H1 (cell line): Measurements from ENCODE around the gene C14orf119. TPM values are rescaled to one million over a fixed set of nuclear protein-coding genes. Genes with fewer than 3 reads are reported as not detected.

Experiments
- CHD7 ChIP-seq: fragments of 300-600 bp; sonication (generic); IDR thresholded peaks from 2 replicates; pipeline ENCODE4 v1.7.1; 2012; ENCODE audit warnings: low read length, moderate library complexity, mild to moderate bottlenecking, inconsistent platforms; ENCODE audit not compliant: insufficient replicate concordance
- CREB1 ChIP-seq: IDR thresholded peaks from 2 replicates; pipeline ENCODE4 v1.6.1; 2012; ENCODE audit warnings: inconsistent platforms
- HDAC2 ChIP-seq, 2 experiments: fragments of 300-600 bp in 1 of 2; sonication (generic) in 1 of 2; IDR thresholded peaks; 2 replicates each; pipeline ENCODE4 v1.6.1; 2011 to 2012; ENCODE audit warnings: low read depth in 2 of 2, low read length in 2 of 2, mild to moderate bottlenecking in 2 of 2, moderate library complexity in 2 of 2, borderline replicate concordance in 1 of 2, inconsistent platforms in 1 of 2
- JUND ChIP-seq: IDR thresholded peaks from 2 replicates; pipeline ENCODE4 v1.6.1; 2011; ENCODE audit warnings: mild to moderate bottlenecking, improper control_type of control experiment, low read length
- RXRA ChIP-seq: IDR thresholded peaks from 2 replicates; pipeline ENCODE4 v1.6.1; 2011; ENCODE audit warnings: low read depth, mild to moderate bottlenecking, low read length, moderate library complexity; ENCODE audit not compliant: insufficient read depth
- SIX5 ChIP-seq: IDR thresholded peaks from 2 replicates; pipeline ENCODE4 v1.6.1; 2011; ENCODE audit warnings: mild to moderate bottlenecking, low read depth, low read length
- SP4 ChIP-seq: IDR thresholded peaks from 2 replicates; pipeline ENCODE4 v1.6.1; 2012; ENCODE audit warnings: low read length, inconsistent platforms
- TCF12 ChIP-seq: IDR thresholded peaks from 2 replicates; pipeline ENCODE4 v1.6.1; 2011; ENCODE audit warnings: low read depth, mild to moderate bottlenecking, low read length
- ZNF274 ChIP-seq: IDR thresholded peaks from 2 replicates; pipeline ENCODE4 v1.7.0; 2012; ENCODE audit warnings: low read length, borderline replicate concordance; ENCODE audit errors: extremely low read depth
- polyA plus RNA-seq, 7 experiments: library from polyadenylated mRNA; depleted of rRNA in 3 of 7; stranded (reverse) in 5 of 7; unstranded in 2 of 7; fragments of >200 nt in 5 of 7; fragments of 200-250 nt in 2 of 7; gene quantifications; 1 replicate in 5 of 7; 2 replicates in 1 of 7; 4 replicates in 1 of 7; pipeline versions ENCODE4 v1.2.1 to v1.2.3, GENCODE V29; 2011 to 2013; ENCODE audit warnings: missing spikeins in 2 of 7, mixed read lengths in 2 of 7
- total RNA-seq: library from RNA; stranded (reverse); fragmentation: NEBNext Ultra II Directional; extraction: Animal tissue kit (Norgen Biotek cat#: 25700); gene quantifications from 2 replicates; pipeline ENCODE4 v1.2.1, GENCODE V29; 2021
- TF ChIP-seq, protein P1 (sequence below): IDR thresholded peaks from 2 replicates; pipeline ENCODE4 v1.6.1; 2012; ENCODE audit warnings: low read length, inconsistent platforms

The C14orf119 gene
- total and polyA plus RNA-seq, 2 of the 8 experiments (the other 6 are each of a cell fraction or from before 2014, with no cell fraction given) = 78.1 to 94.0 TPM

DNA sequence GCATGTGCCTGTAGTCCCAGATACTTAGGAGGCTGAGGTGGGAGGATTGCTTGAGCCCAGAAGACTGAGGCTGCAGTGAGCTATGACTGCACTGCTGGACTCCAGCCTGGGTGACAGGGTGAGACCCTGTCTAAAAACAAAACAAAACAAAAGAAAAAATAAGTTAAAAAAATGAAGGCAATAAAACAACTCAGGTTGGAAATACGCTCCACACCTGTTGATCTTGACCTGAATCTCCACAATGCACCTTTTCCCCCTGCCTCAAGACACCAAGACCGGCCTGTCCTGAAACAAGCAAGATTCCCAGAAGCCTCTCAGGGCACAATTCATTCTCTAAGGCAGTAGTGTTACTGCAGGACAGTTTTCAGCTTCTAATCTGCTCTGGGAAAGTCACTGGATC, 44.6 kb downstream of the C14orf119 start (continued):
- TF ChIP-seq CHD7 = no peak
- TF ChIP-seq SP4 = no peak
- TF ChIP-seq RXRA = no peak
- TF ChIP-seq TCF12 = no peak
- no peak for TF ChIP-seq ZNF274
- TF ChIP-seq, protein P1, sequence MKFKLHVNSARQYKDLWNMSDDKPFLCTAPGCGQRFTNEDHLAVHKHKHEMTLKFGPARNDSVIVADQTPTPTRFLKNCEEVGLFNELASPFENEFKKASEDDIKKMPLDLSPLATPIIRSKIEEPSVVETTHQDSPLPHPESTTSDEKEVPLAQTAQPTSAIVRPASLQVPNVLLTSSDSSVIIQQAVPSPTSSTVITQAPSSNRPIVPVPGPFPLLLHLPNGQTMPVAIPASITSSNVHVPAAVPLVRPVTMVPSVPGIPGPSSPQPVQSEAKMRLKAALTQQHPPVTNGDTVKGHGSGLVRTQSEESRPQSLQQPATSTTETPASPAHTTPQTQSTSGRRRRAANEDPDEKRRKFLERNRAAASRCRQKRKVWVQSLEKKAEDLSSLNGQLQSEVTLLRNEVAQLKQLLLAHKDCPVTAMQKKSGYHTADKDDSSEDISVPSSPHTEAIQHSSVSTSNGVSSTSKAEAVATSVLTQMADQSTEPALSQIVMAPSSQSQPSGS = no peak
- TF ChIP-seq CREB1 = no peak
- no peak for TF ChIP-seq SIX5
- TF ChIP-seq JUND = no peak
- no peak for TF ChIP-seq HDAC2 (IDR thresholded peaks at IDR 0.05; ENCODE audit: borderline replicate concordance in 1 of 2, low read depth in 2 of 2, low read length in 2 of 2)
